Measurements from ENCODE around the gene NDFIP2.
"Not testable (repeated sequence)": the region's sequence is repeated elsewhere in the genome, so short reads cannot be mapped to it uniquely, and the experiment has no call there.

NDFIP2 gene

DNA sequence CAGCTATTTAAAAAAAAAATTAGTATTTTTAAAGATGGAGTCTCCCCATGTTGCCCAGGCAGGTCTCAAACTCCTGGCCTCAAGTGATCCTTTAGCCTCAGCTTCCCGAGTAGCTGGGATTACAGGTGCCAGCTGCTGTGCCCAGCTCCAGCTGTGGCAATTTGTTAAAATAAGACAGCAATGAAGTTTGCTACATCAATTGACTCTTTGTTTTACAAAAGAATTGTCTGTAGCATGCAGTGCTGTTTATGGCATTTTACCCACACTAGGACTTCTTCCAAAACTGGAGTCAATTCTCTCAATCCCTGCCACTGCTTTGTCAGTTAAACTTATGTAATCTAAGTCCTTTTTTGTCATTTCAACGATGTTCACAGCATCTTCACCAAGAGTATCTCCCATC is 49.3 kb downstream of the NDFIP2 start:
- no peak for DNase-seq (ENCODE audit: insufficient read length, low spot score)
- FAIRE-seq: no peak

- no peak for DNase-seq (ENCODE audit: insufficient read length, low spot score)
- no peak for FAIRE-seq
Observed at GRCh38 chr13:79531542-79532254, 50.7 kb downstream of the NDFIP2 start.

GRCh38 chr13:79532576-79532975 is 51.6 kb downstream of the NDFIP2 start:
- FAIRE-seq (no peak), DNase-seq (ENCODE audit: insufficient read length, low spot score) (no peak)

DNA sequence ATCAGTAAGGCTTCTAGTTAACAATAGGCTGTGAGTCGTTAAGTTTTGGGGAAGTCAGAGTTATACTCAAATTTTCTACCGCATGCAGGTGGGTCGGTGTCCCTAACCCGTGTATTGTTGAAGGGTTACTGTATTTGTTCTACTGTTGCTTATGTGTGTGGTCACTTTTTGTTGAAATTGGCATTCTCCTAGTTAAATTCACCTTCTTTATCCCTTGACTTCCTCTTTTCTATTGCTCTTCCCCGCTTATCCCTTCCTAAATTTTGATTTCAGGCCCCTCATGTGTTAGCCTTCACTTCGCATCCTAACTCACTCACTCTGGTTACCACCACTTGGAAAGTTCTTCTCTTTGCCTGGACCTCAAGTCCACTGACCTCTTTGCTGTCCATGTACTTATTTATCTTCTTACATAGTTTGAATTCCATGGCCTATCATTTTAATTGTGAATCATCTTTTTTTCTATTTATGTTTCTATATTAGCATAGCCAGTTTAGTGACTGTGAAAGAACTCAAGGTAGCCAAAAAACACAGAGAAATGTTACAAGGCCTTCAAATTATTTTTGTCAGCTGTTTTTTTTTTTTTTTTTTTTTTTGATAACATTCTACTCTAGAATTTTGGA is 52.9 kb downstream of the NDFIP2 start:
- no peak for FAIRE-seq
- DNase-seq (ENCODE audit: insufficient read length, low spot score): no peak

DNA sequence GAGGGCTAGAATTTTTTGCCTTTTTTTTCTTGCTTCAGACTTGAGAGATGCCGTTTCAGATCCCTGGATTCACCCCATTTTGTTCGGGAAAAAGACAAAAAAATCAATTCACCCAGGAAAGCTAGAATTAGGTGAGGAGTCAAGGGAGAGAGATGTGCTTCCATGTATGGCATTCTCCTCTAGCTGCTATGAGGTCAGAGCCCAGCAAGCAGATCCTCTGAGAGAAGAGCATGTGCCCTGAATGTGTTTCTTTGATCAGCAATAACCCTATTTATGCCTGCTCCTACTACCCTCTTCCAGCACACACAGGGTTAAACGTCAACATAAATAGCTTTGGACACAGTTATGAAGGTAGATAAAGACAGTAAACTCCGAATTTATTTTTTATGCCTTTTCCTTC is 53.6 kb downstream of the NDFIP2 start:
- no peak for DNase-seq (ENCODE audit: insufficient read length, low spot score)
- no peak for FAIRE-seq

DNA sequence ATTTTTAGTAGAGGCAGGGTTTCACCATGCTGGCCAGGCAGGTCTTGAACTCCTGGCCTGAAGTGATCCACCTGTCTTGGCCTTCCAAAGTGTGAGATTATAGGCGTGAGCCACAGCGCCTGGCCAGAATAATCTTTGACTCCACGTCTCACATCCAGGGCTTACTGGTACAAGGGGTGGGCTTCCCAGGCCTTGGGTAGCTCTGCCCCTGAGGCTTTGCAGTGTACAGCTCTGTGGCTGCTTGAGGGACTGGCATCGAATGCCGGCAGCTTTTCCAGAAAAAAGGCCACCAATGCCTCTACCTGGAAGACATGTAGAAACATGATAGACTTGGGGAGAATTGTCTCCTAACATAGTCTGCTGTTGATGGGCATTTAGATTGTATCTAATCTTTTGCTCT is 57.8 kb downstream of the NDFIP2 start:
- no peak for FAIRE-seq
- no peak for DNase-seq (ENCODE audit: insufficient read length, low spot score)

DNA sequence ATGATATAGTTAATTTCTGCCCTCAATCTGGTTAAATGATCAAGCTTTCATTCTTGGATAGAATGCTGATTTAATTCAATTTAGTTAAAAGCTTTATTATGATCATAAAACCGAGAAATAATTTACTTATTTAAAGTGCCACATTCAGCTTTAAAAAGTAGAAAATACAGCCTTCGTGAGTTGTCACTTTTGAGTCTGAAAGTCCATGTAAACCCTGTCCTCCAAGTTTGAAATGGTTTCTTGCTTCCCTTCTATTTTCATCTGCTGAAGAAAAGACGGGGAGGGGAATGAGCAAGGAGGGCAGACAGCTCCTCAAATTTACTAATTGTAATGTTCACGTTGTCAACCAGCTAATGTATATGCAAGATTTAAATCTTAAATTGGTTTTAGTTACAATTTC is 59.5 kb downstream of the NDFIP2 start:
- DNase-seq (ENCODE audit: insufficient read length, low spot score): no peak
- FAIRE-seq: no peak

DNA sequence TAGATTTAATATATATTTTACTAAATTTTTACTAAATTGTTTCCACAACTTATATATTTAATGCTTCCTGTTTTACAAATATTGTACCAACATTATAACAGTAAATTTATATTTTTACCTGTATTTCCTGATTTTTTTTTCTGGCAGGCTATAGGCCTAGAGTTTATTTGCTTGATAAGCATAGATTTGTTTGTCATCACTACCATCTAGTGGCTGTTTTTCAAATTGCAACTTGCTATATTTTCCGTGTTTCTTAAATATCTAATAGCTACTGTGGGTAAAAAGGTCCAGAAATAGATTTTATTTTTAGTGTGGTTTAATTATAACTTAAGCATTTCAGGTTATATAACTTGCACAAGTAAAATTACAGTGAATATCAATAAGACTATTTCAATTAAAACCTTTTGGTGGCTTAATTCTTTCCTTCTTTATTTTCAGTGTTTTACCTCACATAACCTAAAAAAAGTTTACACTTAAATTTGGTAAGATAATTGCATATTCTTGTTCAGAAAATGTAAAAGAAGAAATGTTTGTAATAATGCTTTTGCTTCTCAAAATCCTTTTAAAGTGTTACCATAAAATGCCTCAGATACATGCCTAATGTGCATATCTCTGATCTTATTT is 60.6 kb downstream of the NDFIP2 start:
- FAIRE-seq (peak; percentile 91), DNase-seq (ENCODE audit: insufficient read length, low spot score) (peak; percentile 1)

GRCh38 chr13:79543883-79544282 is 62.9 kb downstream of the NDFIP2 start:
- DNase-seq (ENCODE audit: insufficient read length, low spot score) (no peak), FAIRE-seq (no peak)

DNA sequence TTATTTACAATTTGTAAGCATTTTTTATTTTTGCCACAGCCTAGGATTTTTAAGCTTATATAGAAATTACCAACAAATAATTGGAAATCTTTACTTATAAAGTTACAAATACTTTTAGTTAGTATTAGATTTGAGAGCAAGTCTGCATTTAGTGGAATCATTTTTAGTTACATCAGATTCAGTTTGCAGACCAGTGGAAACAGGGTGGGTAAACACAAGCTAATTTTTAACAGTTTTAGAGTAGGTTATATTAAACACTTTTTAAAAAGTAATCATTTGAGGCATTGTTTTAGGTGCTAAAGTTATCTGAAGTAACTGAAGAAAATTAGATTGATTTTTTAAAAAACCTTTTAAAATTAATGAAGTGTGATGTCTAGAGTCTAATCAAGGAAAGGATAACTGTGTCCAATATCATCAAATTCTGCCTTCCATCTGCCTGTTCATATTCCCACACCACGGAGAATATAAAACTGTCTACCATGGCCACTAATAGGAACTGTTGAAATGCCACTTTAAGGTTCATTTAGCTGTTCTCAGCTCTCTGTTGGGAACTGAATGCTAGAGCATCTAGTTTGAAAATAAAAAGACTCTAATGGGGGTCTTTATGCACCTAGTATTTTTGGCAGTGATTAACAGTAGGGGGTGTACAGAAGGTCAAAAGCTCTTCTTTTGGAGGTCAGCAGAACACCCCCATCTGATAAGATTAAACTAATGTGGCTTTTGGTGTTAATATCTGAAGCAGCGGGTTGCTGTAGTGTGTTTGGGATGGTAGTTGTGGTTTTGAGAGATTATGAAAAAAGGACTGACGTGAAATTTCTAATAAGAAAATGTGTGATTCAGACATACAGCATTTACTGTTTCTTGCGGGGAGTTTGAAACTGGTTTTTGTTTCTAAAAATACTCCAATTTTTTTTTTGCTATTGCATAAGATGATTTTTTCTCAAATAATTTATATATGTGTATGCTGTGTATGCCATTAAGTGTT is 66.5 kb downstream of the NDFIP2 start:
- no peak for DNase-seq (ENCODE audit: insufficient read length, low spot score)

DNA sequence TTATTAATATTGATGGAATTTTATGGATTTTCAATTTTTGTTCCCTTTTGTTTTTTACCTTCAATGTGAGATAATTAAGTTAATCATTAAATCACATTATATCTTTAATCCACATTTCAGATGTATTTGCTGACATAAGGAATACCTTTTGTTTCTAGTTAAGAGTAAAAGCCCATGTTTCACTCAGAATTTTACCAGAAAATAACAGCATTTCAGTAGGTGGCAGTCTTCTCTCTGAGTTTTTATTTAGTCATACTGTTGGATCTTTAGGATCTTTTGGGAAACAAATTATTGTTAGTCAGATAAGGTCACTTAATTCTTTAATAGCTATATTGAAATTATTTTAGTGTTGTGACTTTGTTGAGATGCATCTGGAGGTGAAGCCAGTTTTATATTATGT is 67.9 kb downstream of the NDFIP2 start:
- peak; percentile 4 for FAIRE-seq
- no peak for DNase-seq (ENCODE audit: insufficient read length, low spot score)

More for the DNA sequence above, 66.5 kb downstream of the NDFIP2 start:
- FAIRE-seq: peak; percentile 53

GRCh38 chr13:79549355-79550106 is 68.6 kb downstream of the NDFIP2 start:
- FAIRE-seq (no peak), DNase-seq (ENCODE audit: insufficient read length, low spot score) (no peak)

GRCh38 chr13:79557666-79558065 is 76.7 kb downstream of the NDFIP2 start:
- DNase-seq (ENCODE audit: insufficient read length, low spot score) (no peak), FAIRE-seq (no peak)

GRCh38 chr13:79560954-79561353 is 80.0 kb downstream of the NDFIP2 start:
- DNase-seq (ENCODE audit: insufficient read length, low spot score) (no peak), FAIRE-seq (no peak)

DNA sequence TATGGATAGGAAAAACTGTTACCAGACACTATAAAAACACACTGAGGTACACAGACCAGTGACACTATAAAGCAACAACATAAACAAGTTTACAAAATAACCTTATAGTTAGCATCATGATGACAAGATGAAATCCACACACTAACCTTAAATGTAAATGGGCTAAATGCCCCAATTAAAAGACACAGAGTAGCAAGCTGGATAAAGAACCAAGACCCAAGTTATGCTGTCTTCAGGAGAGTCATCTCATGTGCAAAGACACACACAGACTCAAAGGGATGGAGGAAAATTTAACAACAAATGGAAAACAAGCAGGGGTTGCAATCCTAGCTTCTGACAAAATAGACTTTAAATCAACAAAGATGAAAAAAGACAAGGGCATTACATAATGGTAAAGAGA is 81.6 kb downstream of the NDFIP2 start:
- DNase-seq (ENCODE audit: insufficient read length, low spot score) (no peak), FAIRE-seq (no peak)

DNA sequence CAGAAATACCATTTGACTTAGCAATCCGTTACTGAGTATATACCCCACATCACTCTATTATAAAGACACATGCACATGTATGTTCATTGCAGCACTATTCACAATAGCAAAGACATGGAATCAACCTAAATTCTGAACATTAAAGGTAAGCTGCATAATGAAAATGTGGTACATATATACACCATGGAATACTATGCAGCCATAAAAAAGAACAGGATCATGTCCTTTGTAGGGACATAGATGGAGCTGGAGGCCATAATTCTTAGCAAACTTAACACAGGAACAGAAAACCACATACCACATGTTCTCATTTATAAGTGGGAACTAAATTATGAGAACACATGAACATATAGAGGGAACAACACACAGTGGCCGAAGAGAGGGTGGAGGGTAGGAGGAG is 85.2 kb downstream of the NDFIP2 start:
- DNase-seq (ENCODE audit: insufficient read length, low spot score) (no peak), FAIRE-seq (no peak)

- FAIRE-seq: no peak
- no peak for DNase-seq (ENCODE audit: insufficient read length, low spot score)
Observed at GRCh38 chr13:79571147-79571546, 90.2 kb downstream of the NDFIP2 start.

DNA sequence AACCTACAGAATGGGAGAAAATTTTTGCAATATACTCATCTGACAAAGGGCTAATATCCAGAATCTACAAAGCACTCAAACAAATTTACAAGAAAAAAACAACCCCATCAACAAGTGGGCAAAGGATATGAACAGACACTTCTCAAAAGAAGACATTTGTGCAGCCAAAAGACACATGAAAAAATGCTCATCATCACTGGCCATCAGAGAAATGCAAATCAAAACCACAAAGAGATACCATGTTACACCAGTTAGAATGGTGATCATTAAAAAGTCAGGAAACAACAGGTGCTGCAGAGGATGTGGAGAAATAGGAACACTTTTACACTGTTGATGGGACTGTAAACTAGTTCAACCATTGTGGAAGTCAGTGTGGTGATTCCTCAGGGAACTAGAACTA is 92.9 kb downstream of the NDFIP2 start:
- not testable (repeated sequence) for DNase-seq (ENCODE audit: insufficient read length, low spot score); FAIRE-seq

DNA sequence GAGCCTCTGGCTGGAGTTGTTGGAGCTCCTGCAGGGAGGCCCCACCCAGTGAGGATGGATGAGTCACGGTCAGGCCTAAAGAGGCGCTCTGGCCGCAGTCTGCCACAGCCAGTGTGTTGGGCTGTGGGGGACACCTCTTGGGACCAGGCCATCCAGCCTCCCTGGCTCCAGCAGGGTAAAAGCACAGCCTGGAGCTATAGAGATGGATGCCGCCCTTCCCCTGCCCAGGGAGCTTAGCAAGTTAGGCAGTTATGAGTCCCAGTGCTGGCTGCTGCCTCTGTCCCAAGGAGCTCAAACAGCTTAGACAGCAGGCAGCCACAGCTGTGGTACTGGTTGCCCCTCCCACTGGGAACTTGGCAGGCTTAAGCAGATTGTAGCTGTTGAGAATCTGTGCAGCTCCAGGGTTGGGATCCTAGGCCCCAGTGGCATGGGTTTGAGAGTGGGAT is 100.9 kb downstream of the NDFIP2 start:
- FAIRE-seq (no peak), DNase-seq (ENCODE audit: insufficient read length, low spot score) (no peak)

- no peak for DNase-seq (ENCODE audit: insufficient read length, low spot score)
- FAIRE-seq: no peak
Observed at GRCh38 chr13:79582896-79583295, 101.9 kb downstream of the NDFIP2 start.

Data from GM19239 (cell line).